GM18870 (cell line): Measurements from ENCODE around the gene TUBB2A.
"Not testable (repeated sequence)": the region's sequence is repeated elsewhere in the genome, so short reads cannot be mapped to it uniquely, and the experiment has no call there.

Experiments
- ATAC-seq: cut with Tn5 transposase; IDR thresholded peaks from one replicate; pipeline ENCODE4 v1.9.1; 2021; ENCODE audit warnings: moderate library complexity; ENCODE audit not compliant: unreplicated experiment

TUBB2A gene

DNA sequence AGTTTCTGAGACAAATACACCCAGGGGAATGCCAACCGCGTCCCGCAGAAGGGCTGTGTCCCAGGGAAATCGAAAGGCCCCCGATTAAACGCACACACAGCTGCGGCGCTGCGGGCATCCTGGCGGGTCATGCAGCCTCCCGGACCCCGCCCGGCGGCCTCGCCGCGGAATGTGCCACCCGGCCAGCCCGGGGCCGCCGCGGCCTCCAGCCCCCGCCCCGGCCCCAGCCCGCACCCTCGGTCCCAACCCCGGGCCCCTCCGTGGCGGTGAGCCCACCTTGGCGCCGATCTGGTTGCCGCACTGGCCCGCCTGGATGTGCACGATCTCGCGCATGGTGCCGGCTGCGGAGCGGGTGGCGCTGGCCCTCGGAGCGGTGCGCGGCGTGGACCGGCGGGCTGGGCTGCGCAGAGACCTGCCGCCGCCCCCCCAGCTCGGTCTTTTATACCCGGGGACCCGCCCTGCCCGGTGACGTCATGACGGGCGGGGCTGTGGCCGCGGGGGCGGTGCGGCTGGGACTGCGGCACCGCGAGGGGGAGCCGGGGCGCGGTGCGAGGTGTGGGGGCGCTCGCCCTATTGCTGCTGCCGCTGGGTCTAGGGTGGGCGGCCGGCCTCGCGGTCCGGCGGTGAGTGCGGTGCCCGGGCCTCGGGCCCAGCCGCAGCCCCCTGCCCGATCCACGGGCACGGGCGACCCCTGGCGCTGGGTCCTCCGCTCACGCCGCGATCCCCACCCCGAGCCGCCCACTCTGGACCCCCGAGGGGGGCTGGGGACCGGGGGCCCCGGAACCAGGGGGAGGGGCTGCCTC, at the start of gene TUBB2A:
TUBB2A (minus strand) TSS at position 414 of the 803 bp plus-strand sequence; CDS start at position 333, 81 bp downstream.
- ATAC-seq, result no peak

DNA sequence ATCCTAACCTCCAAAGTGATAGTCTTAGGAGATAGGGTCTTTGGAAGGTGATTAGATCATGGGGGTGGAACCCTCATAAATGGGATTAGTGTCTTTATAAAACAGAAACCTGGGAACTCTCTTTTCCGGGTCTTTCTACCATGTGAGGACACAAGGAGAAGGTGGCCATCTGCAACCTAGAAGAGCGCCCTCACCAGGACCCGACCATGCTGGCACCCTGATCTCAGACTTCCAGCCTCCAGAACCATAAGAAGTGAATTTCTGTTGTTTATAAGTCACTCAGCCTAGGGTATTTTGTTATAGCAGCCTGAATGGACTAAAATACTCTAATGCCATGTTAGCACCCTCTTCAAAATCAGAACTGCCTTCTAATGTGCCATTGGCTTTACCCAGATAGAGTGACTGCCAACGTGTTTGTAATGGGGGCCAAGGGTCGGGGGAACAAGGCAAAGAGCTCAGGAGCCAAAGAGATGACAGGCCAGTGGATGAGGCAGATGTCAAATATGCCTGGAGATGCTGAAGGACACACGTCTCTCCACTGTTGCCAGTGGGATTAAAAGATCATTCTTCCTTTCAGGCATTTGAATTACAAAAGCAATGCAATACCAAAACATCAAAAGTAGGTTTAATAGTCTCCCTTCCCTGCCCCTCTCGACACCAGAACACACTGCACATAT, 49.1 kb upstream of the TUBB2A start:
- ATAC-seq, result no peak

DNA sequence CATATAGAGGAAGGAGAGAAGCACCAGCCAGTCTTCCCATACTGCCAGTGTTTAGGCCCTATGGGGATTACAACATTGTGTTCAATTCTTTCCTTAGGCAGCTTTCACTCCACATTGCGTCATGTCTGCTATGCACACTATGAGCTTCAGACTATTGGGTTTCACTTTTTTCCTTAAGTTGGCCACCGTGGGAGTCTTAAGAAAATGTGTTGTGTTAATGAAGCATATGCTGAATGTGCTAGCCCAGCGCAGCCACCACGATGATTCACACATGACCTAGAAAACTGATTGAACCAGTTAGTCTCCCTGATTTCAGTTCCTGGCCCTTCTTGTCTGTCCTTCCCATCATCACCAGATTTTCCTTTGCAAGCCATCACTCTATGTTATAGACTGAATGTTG, 48.6 kb upstream of the TUBB2A start:
- ATAC-seq, result no peak

DNA sequence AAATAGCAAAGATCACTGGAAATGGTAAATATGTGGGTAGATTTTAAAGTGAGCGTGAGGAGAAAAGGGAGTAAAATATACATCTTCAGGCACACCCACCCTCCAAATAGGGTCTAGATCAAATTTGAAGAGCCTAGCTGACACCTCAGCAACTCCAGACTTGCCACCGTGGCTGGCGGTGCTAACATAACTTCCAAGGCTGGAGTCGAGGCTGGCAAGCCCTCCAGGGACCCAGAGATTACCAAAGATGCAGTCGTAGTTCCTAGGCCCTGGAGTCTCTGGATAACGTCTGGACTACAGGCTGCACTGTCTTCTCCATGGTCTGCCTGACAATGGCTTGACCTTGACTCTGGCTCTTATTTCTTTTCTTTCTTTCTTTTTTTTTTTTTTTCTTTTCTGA, 47.6 kb upstream of the TUBB2A start:
- no peak for ATAC-seq

DNA sequence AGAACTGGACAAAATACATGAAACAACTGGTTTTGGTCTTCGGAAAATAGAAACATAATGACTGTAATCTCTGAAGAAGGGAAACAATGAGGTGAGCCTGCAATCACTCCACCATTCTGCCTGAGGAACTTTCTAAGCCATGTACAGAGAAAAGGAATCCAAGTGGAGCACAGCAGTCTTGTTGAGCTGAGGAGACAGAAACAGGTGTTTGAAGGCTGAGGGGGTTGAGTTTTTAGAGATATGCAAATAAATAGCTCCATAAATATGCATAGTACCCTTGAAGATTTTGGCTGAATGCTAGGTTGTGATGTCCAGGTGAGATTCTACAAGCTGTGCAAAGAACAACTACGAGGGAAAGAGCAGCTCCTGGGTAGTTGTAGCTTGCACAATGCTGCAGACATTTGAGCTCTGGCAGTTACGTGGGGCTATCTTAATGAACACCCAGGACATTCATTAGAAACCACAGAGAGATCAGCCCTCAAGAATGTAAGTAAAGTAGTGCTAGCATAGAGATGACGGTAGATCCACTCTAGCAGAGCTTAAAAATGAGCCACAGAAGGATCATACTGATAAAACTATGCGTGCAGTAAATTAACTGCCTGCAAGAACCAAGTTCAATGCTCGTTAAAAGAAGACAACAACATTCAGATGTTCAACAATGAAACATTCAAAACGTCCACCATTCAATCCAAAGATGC, 45.8 kb upstream of the TUBB2A start:
- ATAC-seq, result no peak

DNA sequence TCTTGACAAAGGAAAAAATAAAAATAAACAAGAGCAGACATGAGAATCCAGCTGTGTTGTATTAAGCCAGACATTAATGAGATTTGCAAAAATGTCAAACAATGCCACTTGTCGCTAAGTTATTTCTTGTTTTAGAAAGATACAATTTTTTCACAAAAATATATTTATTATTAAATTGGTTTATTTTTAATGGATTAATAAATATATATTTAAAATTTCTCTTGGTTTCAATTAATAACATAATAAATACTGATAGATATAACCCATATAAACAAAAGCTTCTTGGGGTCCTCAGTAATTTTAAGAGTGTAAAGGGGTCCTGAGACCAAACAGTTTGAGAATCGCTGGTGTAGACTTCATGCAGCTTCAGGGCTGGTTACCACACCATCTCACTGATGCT, 44.0 kb upstream of the TUBB2A start:
- ATAC-seq, result no peak

DNA sequence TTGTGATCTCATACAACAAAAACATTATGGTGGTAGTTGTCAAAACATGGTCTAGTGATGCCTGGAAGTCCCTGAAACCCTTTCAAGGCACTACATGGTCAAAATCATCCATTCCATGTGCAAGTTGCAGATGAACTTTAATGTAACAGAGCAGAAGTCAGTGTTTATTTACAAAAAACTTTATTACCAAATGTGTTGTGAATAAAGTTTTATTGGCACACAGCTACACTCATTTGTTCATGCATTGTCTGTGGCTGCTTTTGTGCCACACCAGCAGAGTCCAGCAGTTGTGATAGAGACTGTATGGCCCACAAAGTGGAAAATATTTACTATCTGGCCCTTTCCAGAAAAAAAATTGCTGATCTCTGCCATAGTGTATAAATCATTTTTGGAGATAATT, 43.3 kb upstream of the TUBB2A start:
- no peak for ATAC-seq

DNA sequence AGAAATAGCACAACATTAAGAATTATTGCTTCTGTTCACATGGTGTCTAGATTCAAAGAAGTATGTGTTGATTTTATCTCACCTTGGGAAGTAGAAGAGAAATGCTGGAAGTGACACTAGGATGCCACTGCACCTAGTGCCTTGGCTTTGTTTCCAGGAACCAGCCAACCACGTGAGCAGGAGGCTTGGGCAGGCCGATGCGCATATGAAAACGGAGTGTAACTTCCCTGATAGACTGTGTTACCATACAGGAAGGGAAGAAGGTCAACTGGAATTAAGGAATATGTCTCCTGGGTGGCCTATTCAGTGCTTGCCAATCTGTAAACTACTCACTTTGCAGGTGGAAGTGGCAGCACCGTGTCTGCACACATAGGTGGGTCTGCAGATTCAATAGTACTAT, 42.0 kb upstream of the TUBB2A start:
- no peak for ATAC-seq

DNA sequence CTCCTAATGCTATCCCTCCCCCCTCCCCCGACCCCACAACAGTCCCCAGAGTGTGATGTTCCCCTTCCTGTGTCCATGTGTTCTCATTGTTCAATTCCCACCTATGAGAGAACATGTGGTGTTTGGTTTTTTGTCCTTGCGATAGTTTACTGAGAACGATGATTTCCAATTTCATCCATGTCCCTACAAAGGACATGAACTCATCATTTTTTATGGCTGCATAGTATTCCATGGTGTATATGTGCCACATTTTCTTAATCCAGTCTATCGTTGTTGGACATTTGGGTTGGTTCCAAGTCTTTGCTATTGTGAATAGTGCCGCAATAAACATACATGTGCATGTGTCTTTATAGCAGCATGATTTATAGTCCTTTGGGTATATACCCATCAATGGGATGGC, 40.4 kb upstream of the TUBB2A start:
- not testable (repeated sequence) for ATAC-seq

DNA sequence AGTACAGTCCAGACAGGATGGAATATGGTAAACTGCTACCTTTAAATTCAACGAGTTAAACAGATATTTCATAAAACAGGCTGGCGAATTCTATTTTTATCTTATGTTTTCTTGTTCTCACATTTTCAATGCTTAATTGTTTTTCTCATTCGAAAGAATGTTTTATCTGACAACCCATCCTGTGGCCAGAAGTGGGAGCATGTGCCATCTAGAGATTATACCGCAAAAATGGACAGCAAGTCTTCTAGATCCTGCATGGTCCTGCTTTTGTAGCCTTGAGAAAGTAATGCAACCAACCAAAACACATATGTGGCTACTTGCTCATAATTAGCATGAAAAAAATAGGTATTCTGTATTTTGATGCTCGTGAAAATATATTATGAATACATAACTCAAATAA, 39.4 kb upstream of the TUBB2A start:
- no peak for ATAC-seq

DNA sequence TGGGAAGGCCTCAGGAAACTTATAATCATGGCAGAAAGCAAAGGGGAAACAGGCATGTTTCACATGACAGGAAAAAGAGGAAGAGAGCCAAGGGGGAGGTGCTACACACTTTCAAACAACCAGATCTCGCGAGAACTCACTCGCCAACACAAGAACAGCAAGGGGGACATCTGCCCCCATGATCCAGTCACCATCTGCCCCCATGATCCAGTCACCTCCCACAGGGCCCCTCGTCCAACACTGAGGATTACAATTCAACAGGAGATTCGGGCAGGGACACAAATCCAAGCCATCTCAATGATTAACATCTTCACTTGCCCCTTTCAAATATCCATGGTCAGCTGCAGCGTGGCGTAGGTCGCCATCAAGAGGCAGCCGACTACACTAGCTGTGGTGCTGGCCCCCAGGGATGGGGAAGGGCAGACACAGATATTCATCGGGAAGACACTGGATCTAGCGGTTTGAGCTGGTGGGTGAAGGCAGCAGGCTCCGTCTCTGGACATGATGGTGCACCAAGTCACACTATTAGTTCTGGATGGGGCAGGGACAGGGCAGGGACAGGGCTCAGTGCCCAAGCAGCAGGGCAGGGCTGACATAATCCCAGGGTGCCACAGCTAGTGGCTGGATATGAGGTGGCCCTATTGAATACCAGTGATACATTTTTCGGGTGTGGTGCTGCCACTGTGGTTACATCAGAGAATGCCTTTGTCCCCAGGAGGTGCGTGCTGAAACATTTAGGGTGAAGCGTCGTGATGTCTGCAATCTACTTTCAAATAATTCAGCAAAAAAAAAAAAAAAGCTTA, 38.6 kb upstream of the TUBB2A start:
- no peak for ATAC-seq

DNA sequence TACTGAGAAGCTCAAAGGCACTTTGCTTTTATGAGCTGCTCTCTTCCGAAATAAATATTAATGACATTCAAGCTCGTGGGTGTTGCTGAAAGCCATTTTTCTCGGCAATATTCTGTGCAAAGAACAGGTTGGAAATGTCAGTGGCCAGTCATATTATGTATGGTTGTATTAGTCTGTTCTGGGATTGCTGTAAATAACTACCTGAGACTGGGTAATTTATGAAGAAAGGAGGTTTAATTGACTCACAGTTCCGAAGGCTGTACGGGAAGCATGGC, 38.0 kb upstream of the TUBB2A start:
- ATAC-seq, result no peak

DNA sequence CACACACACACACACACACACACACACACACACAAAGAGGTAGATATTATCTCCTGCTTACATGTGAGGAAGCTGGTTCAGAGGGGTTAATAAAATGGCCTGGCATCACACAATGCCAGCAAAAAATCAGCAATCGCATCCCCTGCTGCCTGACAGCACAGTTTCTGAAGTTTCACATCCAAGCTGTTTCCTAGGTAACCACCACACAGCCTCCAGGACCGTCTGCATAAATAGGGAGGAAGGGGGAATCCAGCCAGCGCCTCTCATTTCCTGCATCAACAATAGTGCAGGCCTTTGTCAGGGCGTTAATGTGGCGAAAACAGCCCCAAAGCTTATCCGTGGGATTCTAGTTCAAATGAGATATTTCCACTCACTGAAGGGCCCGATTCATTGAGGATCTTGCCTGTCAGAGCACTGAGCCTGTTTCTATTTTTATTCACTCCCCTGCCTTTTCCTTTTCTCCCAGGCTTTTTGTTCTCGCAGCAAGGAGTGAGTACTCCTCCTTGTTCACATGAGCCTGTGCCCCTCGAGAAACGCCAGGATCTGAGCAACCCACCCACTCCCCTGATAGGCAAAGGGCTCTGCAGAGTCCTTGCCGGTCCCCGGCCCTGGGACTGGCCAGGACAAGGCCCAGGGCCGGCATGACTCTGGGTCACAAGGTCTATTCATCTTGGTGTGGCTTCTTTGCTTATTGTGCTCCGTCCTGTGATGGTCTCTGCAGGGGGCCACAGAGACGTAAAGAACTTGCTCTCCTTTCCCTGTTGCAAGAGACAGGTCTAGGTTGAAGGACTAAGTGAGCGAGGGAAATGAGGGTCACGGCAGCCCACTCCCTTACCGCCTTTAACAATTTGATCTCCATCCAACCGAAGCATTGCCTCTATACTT, 37.4 kb upstream of the TUBB2A start:
- ATAC-seq, result no peak

DNA sequence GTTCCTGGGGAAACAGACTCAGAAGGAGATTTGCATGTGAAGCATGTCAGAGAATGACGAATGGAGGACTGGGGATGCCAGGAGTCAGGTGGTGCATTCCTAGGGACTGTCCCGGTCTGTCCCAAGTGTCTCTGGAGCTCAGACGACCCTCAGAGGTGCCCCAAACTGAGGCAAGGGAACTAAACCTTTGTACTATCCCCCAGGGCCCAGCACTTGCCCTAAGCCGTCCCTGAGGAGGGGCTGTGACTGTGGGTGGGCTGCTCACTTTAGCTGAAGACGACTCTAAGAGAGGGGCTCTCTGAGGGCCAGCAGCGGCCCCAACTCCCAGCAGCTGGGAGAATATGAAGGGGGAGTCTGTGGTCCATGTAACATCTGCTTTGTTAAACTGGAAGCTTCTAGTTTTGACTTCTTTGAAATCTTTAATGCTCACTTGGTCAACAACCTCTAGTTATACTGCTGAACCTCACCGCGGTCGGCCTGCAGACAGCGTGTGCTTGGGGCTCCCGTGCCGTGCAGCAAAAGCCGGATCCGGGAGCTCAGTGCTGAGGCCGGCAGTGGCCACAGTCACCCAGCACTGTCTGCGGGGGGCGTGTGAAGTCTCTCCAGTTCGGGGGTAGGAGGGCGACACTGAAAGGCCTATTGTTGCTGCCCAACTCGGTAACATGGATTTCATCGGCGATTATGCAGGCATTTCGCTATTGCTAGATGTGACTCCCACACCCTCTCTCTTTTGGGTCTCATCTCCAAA, 35.9 kb upstream of the TUBB2A start:
- ATAC-seq, result no peak

DNA sequence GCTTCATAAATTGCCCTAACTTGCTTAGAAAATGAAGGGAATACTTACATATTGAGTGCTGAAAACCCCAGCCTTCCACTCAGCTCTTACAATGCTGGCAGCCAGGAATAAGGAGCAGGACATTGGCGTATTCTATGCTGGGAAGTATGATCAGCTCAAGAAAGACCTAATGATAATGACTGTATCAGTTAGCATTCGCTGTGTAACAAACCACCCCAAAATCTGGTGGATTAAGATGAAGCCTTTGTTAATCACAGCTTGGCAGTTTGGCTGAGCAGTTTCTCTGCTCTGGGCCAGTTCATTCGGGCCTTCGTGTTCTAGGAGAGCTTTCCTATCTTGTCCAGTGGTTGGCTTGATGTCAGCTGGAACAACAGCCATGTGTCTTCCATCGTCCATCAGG, 33.4 kb upstream of the TUBB2A start:
- no peak for ATAC-seq

DNA sequence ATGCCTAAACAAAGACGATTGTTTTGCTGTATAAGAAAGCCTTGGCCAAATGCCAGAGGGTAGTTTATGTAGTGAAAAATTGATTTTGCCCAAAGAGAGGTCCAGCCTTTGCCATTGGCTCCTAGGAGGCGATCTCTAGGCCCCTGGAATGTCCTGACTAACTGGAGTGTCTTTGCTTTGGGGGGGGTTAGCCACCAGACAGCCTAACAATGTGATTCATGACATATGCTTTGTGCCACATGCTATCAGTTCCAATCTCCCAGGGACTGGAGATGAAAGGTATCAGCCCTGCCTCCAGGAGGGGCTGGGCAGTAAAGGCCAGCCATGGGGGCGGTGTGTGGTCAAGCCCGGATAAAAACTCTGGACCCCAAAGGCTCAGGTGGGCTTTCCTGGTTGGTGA, 32.7 kb upstream of the TUBB2A start:
- ATAC-seq, result no peak

DNA sequence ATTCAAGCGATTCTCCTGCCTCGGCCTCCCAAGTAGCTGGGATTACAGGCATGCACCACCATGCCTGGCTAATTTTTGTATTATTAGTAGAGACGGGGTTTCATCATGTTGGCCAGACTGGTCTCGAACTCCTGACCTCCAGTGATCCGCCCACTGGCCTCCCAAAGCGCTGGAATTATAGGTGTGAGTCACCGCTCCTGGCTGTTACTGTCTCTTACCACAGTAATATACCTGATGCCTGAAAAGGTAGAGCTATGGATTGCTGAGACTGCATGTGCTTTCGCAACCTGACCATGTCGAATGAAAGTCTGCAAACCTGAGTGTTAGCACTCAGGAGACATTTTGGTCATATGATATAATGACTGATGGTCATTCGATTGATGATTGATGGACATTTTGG, 31.8 kb upstream of the TUBB2A start:
- not testable (repeated sequence) for ATAC-seq

DNA sequence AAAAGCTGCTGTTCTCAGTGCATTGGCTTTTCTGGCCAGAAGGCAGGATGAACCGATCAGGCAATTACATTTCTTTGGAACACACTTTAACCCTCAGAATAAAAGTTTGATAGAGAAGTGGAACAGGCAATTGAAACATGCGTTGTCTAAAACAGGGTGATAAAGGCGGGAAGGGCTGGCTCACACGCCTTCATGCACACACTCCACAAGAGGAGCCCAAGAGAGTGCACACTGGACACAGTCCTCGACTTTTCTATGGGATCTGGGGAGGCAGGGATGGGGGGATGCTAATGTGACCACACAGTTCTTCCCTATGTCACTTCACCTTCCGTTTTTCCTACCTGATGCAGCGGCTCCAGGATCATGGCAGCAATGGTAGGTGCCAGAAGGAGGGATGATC, 30.9 kb upstream of the TUBB2A start:
- ATAC-seq, result no peak

DNA sequence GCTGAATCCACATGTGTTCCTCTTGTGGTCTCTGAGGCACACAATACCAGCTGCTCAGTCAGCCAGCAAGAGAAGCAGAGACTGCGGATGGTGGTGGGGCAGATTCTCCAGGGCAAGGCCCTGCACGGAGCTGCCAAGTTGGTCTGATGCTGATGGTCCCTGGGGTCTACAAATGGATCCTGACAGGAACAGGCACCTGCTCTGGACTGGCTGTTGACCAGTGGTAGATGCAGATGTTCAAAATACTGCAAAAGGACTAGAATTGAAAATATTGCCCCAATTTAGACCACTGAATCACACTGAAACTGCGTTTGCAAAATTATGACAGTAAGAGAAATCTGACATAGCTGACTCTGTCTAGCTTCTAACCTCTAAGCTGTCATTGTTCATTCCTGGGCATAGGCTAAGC, 29.6 kb upstream of the TUBB2A start:
- ATAC-seq, result no peak

DNA sequence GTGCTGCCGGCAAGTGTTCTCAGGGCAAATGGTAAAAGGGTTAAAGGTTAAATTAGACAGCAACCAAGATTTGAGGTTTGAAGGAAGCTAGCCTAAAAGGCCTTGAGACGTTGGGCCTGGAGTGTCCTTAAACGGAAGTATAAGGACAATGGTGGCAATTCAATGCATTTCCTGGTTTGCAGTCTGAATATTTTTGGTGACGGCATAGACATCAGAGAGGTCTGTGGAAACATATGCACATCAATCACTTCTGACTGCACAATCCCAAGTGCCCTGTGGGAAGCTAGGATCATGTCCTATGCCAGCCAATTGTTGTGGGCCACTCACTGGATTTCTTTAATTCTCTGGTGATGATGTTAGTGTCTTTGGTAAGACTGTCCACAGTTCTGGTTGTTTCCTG, 25.7 kb upstream of the TUBB2A start:
- no peak for ATAC-seq
